DOHH2 (cell line): ENCODE data around the gene SLFN5.

ENCODE experiments used
- H3F3A ChIP-seq: fragments of 200-600 bp; sonication (generic), shearing (Covaris generic); 2 replicates; pipeline ENCODE4 v1.6.0; 2016; ENCODE audit warnings: antibody characterized with exemption, mild to moderate bottlenecking; ENCODE audit not compliant: control insufficient read depth, insufficient read depth
- H3K27ac ChIP-seq: fragments of 200-600 bp; sonication (generic); 2 replicates; pipeline ENCODE4 v1.5.1; 2014; ENCODE audit warnings: low read depth, mild to moderate bottlenecking, low read length, moderate library complexity
- H3K27me3 ChIP-seq: fragments of 200-600 bp; sonication (generic); 2 replicates; pipeline ENCODE4 v1.6.1; 2014; ENCODE audit warnings: mild to moderate bottlenecking, low read length, mixed read lengths; ENCODE audit not compliant: control insufficient read depth
- H3K36me3 ChIP-seq: fragments of 200-600 bp; sonication (generic); 2 replicates; pipeline ENCODE4 v1.6.1; 2014; ENCODE audit warnings: mild to moderate bottlenecking, low read length, moderate library complexity, mixed read lengths; ENCODE audit not compliant: control insufficient read depth
- H3K4me1 ChIP-seq: fragments of 200-600 bp; sonication (generic); 2 replicates; pipeline ENCODE4 v1.6.1; 2014; ENCODE audit warnings: mild to moderate bottlenecking, low read length, mixed read lengths; ENCODE audit not compliant: control insufficient read depth
- H3K4me2 ChIP-seq: fragments of 200-600 bp; sonication (generic); 2 replicates; pipeline ENCODE4 v1.6.0; 2014; ENCODE audit warnings: mild to moderate bottlenecking, low read length, moderate library complexity
- H3K4me3 ChIP-seq: fragments of 200-600 bp; sonication (generic); 2 replicates; pipeline ENCODE4 v1.5.1; 2014; ENCODE audit warnings: mild to moderate bottlenecking, low read length, mixed read lengths
- H3K79me2 ChIP-seq: fragments of 200-600 bp; sonication (generic); 2 replicates; pipeline ENCODE4 v1.6.1; 2014; ENCODE audit warnings: mild to moderate bottlenecking, low read length, mixed read lengths; ENCODE audit not compliant: control insufficient read depth
- H3K9me2 ChIP-seq: fragments of 200-600 bp; sonication (generic); replicated peaks from 2 replicates; pipeline ENCODE4 v1.6.1; 2014; ENCODE audit warnings: mild to moderate bottlenecking, low read length, mixed read lengths; ENCODE audit not compliant: control insufficient read depth
- H3K9me3 ChIP-seq: fragments of 200-600 bp; sonication (generic); 2 replicates; pipeline ENCODE4 v1.6.1; 2014; ENCODE audit warnings: antibody characterized with exemption, low read length, mixed read lengths; ENCODE audit not compliant: control insufficient read depth, insufficient read depth
- H4K20me1 ChIP-seq: fragments of 200-600 bp; sonication (generic); 2 replicates; pipeline ENCODE4 v1.6.0; 2014; ENCODE audit warnings: low read depth, mild to moderate bottlenecking, antibody characterized with exemption, low read length, moderate library complexity; ENCODE audit not compliant: control insufficient read depth, insufficient read depth
- EZH2phosphoT487 ChIP-seq: fragments of 200-600 bp; sonication (generic); IDR thresholded peaks from 2 replicates; pipeline ENCODE4 v1.6.1; 2017; ENCODE audit warnings: borderline replicate concordance, mild to moderate bottlenecking, antibody characterized with exemption, low read length, moderate library complexity, mixed read lengths
- TF ChIP-seq, protein P1 (sequence below): fragments of 200-600 bp; sonication (generic); IDR thresholded peaks from one replicate; pipeline ENCODE4 v1.5.1; 2014; ENCODE audit warnings: antibody characterized with exemption, mild to moderate bottlenecking, low read depth, low read length; ENCODE audit not compliant: poor library complexity, severe bottlenecking

The SLFN5 gene

DNA sequence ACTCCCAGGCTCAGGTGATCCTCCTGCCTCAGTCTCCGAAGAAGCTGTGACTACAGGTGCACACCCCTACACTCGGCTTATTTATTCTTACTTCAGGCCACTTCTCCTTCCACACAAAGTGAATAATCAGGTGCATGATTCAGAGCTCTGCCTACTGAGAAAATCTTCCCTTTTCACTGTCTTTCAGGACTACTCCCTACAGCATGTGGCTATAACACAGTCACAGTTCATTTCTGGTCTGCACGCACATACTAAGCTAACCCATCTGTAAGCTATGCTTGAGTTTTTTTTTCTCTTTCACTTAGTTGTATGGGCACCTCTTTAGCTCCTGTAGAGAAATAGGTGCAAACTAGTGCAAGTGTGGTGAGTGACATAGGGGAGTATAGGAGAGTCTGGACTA, 7.6 kb upstream of the SLFN5 start:
- Histone ChIP-seq H3K4me1 (no peaks in the 10 kb centered on the region), H3K27me3 (peaks cover 9% of the 10 kb centered on the region), H3F3A (no peaks in the 10 kb centered on the region), H3K9me3 (no peaks in the 10 kb centered on the region), H3K9me2 (no peaks in the 10 kb centered on the region), H4K20me1 (no peaks in the 10 kb centered on the region), H3K4me2 (no peak overlapping the region), H3K27ac (no peak overlapping the region), H3K36me3 (no peaks in the 10 kb centered on the region), H3K4me3 (no peak overlapping the region), H3K79me2 (no peaks in the 10 kb centered on the region)
- no peak for TF ChIP-seq EZH2phosphoT487
- TF ChIP-seq, protein P1, sequence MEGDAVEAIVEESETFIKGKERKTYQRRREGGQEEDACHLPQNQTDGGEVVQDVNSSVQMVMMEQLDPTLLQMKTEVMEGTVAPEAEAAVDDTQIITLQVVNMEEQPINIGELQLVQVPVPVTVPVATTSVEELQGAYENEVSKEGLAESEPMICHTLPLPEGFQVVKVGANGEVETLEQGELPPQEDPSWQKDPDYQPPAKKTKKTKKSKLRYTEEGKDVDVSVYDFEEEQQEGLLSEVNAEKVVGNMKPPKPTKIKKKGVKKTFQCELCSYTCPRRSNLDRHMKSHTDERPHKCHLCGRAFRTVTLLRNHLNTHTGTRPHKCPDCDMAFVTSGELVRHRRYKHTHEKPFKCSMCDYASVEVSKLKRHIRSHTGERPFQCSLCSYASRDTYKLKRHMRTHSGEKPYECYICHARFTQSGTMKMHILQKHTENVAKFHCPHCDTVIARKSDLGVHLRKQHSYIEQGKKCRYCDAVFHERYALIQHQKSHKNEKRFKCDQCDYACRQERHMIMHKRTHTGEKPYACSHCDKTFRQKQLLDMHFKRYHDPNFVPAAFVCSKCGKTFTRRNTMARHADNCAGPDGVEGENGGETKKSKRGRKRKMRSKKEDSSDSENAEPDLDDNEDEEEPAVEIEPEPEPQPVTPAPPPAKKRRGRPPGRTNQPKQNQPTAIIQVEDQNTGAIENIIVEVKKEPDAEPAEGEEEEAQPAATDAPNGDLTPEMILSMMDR: no peak

DNA sequence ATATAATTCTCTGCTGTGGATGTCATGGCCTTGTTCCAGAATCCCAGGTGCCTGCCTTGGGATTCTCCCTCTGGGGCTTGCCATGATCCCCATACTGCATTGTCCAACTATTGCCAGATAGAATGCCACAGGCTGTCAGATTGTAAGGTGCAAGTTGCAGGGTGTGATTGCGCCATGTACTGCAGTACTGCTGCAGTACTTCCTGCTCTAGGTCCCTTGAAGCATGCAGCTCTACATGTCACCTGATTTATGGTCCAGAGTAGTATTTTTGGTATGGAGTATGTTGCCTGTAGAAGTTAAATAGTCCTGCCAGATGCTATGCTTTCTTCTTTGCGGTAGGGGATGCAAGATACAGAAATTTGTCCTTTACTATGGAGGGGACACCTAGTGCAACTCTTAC, 7.0 kb upstream of the SLFN5 start:
- H3K79me2 ChIP-seq: no peaks in the 10 kb centered on the region
- no peaks in the 10 kb centered on the region for H4K20me1 ChIP-seq
- peaks cover 9% of the 10 kb centered on the region for H3K27me3 ChIP-seq

DNA sequence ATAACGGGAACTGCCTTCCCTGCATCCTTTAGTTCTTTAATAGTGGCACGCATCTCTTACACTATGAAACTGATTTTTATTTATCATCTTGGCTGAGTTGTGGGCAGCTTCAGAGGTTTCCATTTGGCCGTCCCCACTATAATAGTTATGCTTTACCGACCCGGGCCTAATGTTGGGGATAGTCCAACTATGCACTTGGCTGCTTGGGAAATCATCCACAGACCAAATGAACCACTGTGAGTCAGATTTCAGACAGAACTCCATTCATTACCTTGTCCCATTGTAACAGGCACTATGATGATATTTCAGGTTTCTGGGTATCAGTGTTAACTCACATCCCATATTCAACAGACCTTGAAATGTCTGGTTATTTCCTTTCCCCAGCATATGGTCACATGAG, 6.1 kb upstream of the SLFN5 start:
- H3K4me1 ChIP-seq: peaks cover 3% of the 10 kb centered on the region
- H3K79me2 ChIP-seq: no peaks in the 10 kb centered on the region
- no peaks in the 10 kb centered on the region for H3K36me3 ChIP-seq
- no peaks in the 10 kb centered on the region for H3F3A ChIP-seq
- no peak overlapping the region for H3K4me3 ChIP-seq
- H3K9me3 ChIP-seq: no peaks in the 10 kb centered on the region
- TF ChIP-seq, protein P1: no peak
- TF ChIP-seq EZH2phosphoT487: no peak
- no peaks in the 10 kb centered on the region for H4K20me1 ChIP-seq
- H3K4me2 ChIP-seq: no peak overlapping the region
- peaks cover 9% of the 10 kb centered on the region for H3K27me3 ChIP-seq
- no peaks in the 10 kb centered on the region for H3K9me2 ChIP-seq
- H3K27ac ChIP-seq: no peak overlapping the region

More for the DNA sequence above, 7.0 kb upstream of the SLFN5 start:
- Histone ChIP-seq H3K9me2 (no peaks in the 10 kb centered on the region), H3K4me1 (no peaks in the 10 kb centered on the region), H3K9me3 (no peaks in the 10 kb centered on the region), H3K27ac (no peak overlapping the region), H3F3A (no peaks in the 10 kb centered on the region), H3K4me2 (no peak overlapping the region), H3K36me3 (no peaks in the 10 kb centered on the region), H3K4me3 (no peak overlapping the region)
- TF ChIP-seq, protein P1: no peak
- no peak for TF ChIP-seq EZH2phosphoT487

DNA sequence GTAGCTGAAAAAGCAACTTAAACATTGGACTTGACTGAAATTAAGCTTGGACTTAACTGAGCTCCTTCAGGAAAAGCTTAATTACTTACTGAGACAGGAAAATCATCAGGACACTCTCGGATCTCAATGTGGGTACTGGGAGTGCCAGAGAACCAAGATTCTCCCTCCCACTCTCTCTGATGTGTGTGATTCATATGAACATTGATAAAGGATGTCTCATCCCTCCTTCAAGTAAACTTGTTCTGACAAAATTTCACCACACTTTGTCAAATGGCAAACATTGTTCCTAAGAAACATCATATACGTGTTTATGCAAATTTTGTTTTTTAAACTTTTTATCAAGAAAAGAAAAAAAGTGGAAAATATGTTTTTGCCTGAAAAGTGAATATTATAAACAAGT, 4.1 kb upstream of the SLFN5 start:
- H3K4me3 ChIP-seq: no peak overlapping the region
- H3K9me3 ChIP-seq: no peaks in the 10 kb centered on the region
- H4K20me1 ChIP-seq: no peaks in the 10 kb centered on the region
- H3K27ac ChIP-seq: no peak overlapping the region
- peaks cover 14% of the 10 kb centered on the region for H3K4me1 ChIP-seq
- H3K36me3 ChIP-seq: no peaks in the 10 kb centered on the region
- H3K9me2 ChIP-seq: no peaks in the 10 kb centered on the region
- no peaks in the 10 kb centered on the region for H3F3A ChIP-seq
- H3K4me2 ChIP-seq: no peak overlapping the region
- peaks cover 11% of the 10 kb centered on the region for H3K27me3 ChIP-seq
- no peaks in the 10 kb centered on the region for H3K79me2 ChIP-seq
- TF ChIP-seq, protein P1: no peak
- TF ChIP-seq EZH2phosphoT487: no peak
